ENCODE data around the gene SLC9A9.
"Not testable (repeated sequence)": the region's sequence is repeated elsewhere in the genome, so short reads cannot be mapped to it uniquely, and the experiment has no call there.

SLC9A9 gene

GRCh38 chr3:143755978-143756377, 92.3 kb downstream of the SLC9A9 start:
- no peak for DNase-seq (ENCODE audit: low spot score)

- DNase-seq (ENCODE audit: low spot score) = no peak
Measured at GRCh38 chr3:143754090-143754489, 94.2 kb downstream of the SLC9A9 start.

- DNase-seq (ENCODE audit: low spot score) = no peak
Measured at GRCh38 chr3:143753456-143753855, 94.8 kb downstream of the SLC9A9 start.

- DNase-seq (ENCODE audit: low spot score) = no peak
Measured at GRCh38 chr3:143753006-143753405, 95.3 kb downstream of the SLC9A9 start.

GRCh38 chr3:143751643-143752178, 96.6 kb downstream of the SLC9A9 start:
- peak; percentile 23 for DNase-seq (ENCODE audit: low spot score)

GRCh38 chr3:143750841-143751240, 97.4 kb downstream of the SLC9A9 start:
- peak; percentile 14 for DNase-seq (ENCODE audit: low spot score)

- no peak for DNase-seq (ENCODE audit: low spot score)
Measured at GRCh38 chr3:143749926-143750325, 98.3 kb downstream of the SLC9A9 start.

GRCh38 chr3:143737065-143737464, 111.2 kb downstream of the SLC9A9 start:
- no peak for DNase-seq (ENCODE audit: low spot score)

- DNase-seq (ENCODE audit: low spot score) = no peak
Measured at GRCh38 chr3:143736205-143736997, 111.9 kb downstream of the SLC9A9 start.

GRCh38 chr3:143731776-143732175, 116.5 kb downstream of the SLC9A9 start:
- DNase-seq (ENCODE audit: low spot score) = peak; percentile 7

- DNase-seq (ENCODE audit: low spot score) = no peak
Measured at GRCh38 chr3:143731320-143731719, 116.9 kb downstream of the SLC9A9 start.

- no peak for DNase-seq (ENCODE audit: low spot score)
Measured at GRCh38 chr3:143727391-143727790, 120.9 kb downstream of the SLC9A9 start.

- DNase-seq (ENCODE audit: low spot score) = no peak
Measured at GRCh38 chr3:143726727-143727126, 121.5 kb downstream of the SLC9A9 start.

- DNase-seq (ENCODE audit: low spot score) = no peak
Measured at GRCh38 chr3:143720381-143720780, 127.9 kb downstream of the SLC9A9 start.

GRCh38 chr3:143718463-143718862, 129.8 kb downstream of the SLC9A9 start:
- no peak for DNase-seq (ENCODE audit: low spot score)

- no peak for DNase-seq (ENCODE audit: low spot score)
Measured at GRCh38 chr3:143716731-143717130, 131.5 kb downstream of the SLC9A9 start.

- no peak for DNase-seq (ENCODE audit: low spot score)
Measured at GRCh38 chr3:143712522-143712921, 135.7 kb downstream of the SLC9A9 start.

- no peak for DNase-seq (ENCODE audit: low spot score)
Measured at GRCh38 chr3:143707848-143708247, 140.4 kb downstream of the SLC9A9 start.

GRCh38 chr3:143700431-143700975, 147.8 kb downstream of the SLC9A9 start:
- no peak for DNase-seq (ENCODE audit: low spot score)

GRCh38 chr3:143699424-143699823, 148.8 kb downstream of the SLC9A9 start:
- peak; percentile 23 for DNase-seq (ENCODE audit: low spot score)

GRCh38 chr3:143698682-143699303, 149.5 kb downstream of the SLC9A9 start:
- DNase-seq (ENCODE audit: low spot score) = no peak

GRCh38 chr3:143697975-143698374, 150.3 kb downstream of the SLC9A9 start:
- peak; percentile 31 for DNase-seq (ENCODE audit: low spot score)

GRCh38 chr3:143695333-143695732, 152.9 kb downstream of the SLC9A9 start:
- not testable (repeated sequence) for DNase-seq (ENCODE audit: low spot score)
